Measurements from ENCODE around the gene PHF2. TPM values are rescaled to one million over a fixed set of nuclear protein-coding genes. Genes with fewer than 3 reads are reported as not detected.

Gene PHF2
- total RNA-seq, 4 donors from 2014 or later, result 32.8 to 50.1 (median 33.0) TPM

DNA sequence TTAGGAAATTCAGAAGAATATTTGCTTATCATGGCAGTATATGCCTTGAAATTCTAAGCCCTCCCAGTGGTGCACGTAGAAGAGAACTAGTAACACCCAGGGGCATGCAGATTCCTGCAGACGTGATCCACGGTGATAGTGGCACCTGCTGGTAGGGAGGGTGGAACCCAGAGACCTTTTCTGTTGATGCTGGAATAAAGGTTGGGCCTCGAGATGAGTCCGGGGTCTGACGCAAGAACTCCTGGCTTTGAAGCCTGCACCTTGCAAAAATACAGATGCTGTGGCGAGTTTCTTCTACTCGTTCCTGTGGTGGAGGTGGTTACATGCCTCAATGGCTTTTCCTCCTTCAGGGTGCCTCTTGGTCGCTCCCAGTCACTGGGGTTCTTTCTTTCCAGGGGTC, 39.5 kb upstream of the PHF2 start:
- DNase-seq, result no peak
- no peak overlapping the region for H3K27ac ChIP-seq
- peaks cover 10 to 18% of the 10 kb centered on the region in 2 donors for H3K36me3 ChIP-seq
- 79 to 84% methylated on average over 9 of the region's 9 CpGs for WGBS, 2 donors
- peaks cover 0 to 6% of the 10 kb centered on the region in 2 donors for H3K4me1 ChIP-seq
- no peaks in the 10 kb centered on the region for H3K9me3 ChIP-seq
- no peak for TF ChIP-seq POLR2A (IDR thresholded peaks at IDR 0.05)
- no peak overlapping the region for H3K4me3 ChIP-seq (replicated peaks in 1 of 3)
- intact Hi-C loops (cut with DNase I), result no loop called here
- H3K27me3 ChIP-seq, result no peaks in the 10 kb centered on the region

DNA sequence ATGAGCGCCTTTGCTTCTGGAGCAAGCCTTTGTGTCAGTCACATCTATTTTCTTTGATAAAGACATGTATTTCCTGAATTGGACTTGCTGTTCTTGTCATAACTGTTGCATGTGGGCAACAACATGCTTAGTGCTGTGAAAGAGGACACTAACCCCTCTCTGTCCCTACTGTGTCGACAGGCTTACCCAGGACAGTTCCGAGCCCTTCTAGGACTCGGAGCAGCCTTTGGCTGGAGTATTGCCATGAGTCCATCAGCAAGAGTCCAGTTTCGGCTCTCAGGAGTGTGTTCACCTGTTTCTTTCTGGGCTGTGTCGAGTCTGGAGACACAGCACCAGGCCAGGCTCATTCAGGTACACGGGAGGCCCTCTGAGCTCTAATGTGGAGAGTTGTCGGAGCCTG, 36.1 kb upstream of the PHF2 start:
- WGBS, 2 donors, result 90 to 93% methylated on average over 8 of the region's 8 CpGs
- TF ChIP-seq, protein P1, sequence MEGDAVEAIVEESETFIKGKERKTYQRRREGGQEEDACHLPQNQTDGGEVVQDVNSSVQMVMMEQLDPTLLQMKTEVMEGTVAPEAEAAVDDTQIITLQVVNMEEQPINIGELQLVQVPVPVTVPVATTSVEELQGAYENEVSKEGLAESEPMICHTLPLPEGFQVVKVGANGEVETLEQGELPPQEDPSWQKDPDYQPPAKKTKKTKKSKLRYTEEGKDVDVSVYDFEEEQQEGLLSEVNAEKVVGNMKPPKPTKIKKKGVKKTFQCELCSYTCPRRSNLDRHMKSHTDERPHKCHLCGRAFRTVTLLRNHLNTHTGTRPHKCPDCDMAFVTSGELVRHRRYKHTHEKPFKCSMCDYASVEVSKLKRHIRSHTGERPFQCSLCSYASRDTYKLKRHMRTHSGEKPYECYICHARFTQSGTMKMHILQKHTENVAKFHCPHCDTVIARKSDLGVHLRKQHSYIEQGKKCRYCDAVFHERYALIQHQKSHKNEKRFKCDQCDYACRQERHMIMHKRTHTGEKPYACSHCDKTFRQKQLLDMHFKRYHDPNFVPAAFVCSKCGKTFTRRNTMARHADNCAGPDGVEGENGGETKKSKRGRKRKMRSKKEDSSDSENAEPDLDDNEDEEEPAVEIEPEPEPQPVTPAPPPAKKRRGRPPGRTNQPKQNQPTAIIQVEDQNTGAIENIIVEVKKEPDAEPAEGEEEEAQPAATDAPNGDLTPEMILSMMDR (IDR thresholded peaks at IDR 0.05), result no peak
- no peak for TF ChIP-seq POLR2A (IDR thresholded peaks at IDR 0.05)
- no peak for DNase-seq
- Histone ChIP-seq H3K27me3 (no peaks in the 10 kb centered on the region), H3K9me3 (no peaks in the 10 kb centered on the region), H3K4me3 (replicated peaks in 1 of 3) (no peak overlapping the region), H3K36me3 (peaks cover 4 to 10% of the 10 kb centered on the region in 2 donors), H3K27ac (no peak overlapping the region), H3K4me1 (peaks cover 8 to 14% of the 10 kb centered on the region in 2 donors)
- intact Hi-C loops (cut with DNase I), result no loop called here

DNA sequence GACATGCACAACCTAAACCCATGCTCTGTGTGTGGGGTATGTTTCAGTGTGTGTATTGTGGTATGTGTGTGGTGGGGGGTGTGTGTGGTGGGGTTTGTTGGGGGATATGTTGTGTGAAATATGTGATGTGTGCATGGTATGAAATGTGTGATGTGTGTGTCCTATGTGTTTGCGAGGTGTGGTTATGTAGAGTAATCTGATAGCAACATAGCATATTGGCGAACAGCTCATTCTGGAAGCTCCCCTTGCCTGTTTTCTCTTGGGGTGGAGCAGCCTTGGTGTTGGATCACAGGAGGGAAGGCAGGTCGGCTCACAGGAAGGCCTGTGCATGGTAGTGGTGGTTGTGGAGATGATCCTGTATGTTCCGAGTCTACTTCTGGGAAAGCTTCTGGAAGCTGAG, 35.4 kb upstream of the PHF2 start:
- Histone ChIP-seq H3K27me3 (no peaks in the 10 kb centered on the region), H3K4me3 (replicated peaks in 1 of 3) (no peak overlapping the region), H3K36me3 (peaks cover 4 to 10% of the 10 kb centered on the region in 2 donors), H3K4me1 (peaks cover 8 to 15% of the 10 kb centered on the region in 2 donors), H3K27ac (no peak overlapping the region), H3K9me3 (no peaks in the 10 kb centered on the region)
- intact Hi-C loops (cut with DNase I), result no loop called here
- 86 to 93% methylated on average over 4 of the region's 4 CpGs for WGBS, 2 donors
- TF ChIP-seq POLR2A (IDR thresholded peaks at IDR 0.05), result no peak
- TF ChIP-seq, protein P1 (IDR thresholded peaks at IDR 0.05), result no peak
- DNase-seq, result no peak

DNA sequence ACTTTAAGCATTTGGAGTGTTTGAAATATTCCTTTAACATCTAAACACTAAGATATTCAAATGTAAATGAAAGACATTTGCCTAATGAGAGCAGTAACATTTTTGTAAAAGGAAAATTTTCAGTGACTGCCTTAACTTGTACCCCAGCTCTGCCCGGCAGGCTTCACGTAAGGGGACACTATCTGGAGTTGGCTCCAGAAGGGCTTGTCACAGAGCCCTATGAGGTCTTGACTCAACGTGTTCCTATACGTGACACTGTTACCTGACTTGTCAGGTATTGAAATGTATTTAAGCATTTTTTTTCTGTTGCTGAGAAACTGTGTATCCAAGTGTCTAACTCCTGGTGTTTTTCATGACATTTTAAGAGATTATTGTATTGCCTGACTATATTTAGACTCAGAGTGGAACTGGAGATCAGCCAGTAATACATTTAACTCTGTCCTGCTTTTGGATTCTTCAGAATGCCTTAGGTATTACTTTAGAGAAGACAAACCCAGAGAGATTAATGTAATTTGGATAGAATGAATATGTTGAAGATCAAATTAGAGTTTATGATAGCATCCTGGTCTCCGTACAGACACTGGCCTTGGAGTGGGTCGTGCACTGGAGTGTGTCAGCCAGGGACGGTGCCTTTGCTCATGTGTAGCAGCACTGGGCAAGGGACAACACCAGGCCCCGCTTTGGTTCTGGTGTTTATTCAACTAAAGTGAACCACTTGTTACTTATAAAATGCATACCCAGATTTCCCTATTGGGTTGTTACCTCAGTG, 34.6 kb upstream of the PHF2 start:
- Histone ChIP-seq H3K36me3 (peaks cover 4 to 9% of the 10 kb centered on the region in 2 donors), H3K27me3 (no peaks in the 10 kb centered on the region), H3K9me3 (no peaks in the 10 kb centered on the region), H3K4me1 (peaks cover 13 to 22% of the 10 kb centered on the region in 2 donors), H3K27ac (peak overlapping the region; percentile 13 to 59 (median 27)), H3K4me3 (replicated peaks in 1 of 3) (no peak overlapping the region)
- peak; percentile 64 to 72 for DNase-seq
- intact Hi-C loops (cut with DNase I), result no loop called here
- TF ChIP-seq, protein P1 (IDR thresholded peaks at IDR 0.05), result no peak
- TF ChIP-seq POLR2A (IDR thresholded peaks at IDR 0.05), result no peak
- 48 to 53% methylated on average over 8 of the region's 8 CpGs for WGBS, 2 donors

DNA sequence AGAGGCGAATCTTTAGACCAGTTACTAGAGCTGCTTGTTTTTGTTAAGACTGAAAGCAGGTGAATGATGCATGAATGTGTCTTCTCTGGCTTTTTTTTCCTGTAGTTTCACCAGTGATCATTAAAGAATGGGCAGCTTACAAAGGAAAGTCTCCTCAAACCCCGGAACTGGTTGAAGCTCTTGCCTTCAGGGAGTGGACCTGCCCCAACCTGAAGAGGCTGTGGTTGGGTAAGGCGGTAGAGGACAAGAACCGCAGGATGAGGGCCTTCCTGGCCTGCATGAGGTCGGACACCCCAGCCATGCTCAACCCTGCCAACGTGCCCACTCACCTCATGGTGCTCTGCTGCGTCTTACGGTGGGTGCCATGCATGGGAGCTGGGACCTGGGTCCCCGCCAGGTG, 33.3 kb upstream of the PHF2 start:
- WGBS, 2 donors, result 91 to 92% methylated on average over 9 of the region's 9 CpGs
- no peak for DNase-seq
- peak overlapping the region in 1 of 3 donors; percentile 13 for H3K27ac ChIP-seq
- H3K4me3 ChIP-seq (replicated peaks in 1 of 3), result no peak overlapping the region
- TF ChIP-seq POLR2A (IDR thresholded peaks at IDR 0.05), result no peak
- TF ChIP-seq, protein P1 (IDR thresholded peaks at IDR 0.05), result no peak
- no peaks in the 10 kb centered on the region for H3K27me3 ChIP-seq
- intact Hi-C loops (cut with DNase I), result no loop called here
- no peaks in the 10 kb centered on the region for H3K9me3 ChIP-seq
- H3K36me3 ChIP-seq, result peaks cover 0 to 4% of the 10 kb centered on the region in 2 donors
- H3K4me1 ChIP-seq, result peaks cover 13 to 26% of the 10 kb centered on the region in 2 donors

Data from thyroid gland (tissue), 4 donors.